ENCODE measurements around the gene LIMA1.
"Not testable (repeated sequence)": the region's sequence is repeated elsewhere in the genome, so short reads cannot be mapped to it uniquely, and the experiment has no call there.

LIMA1 gene

GRCh38 chr12:50285253-50285652 lies 1.9 kb upstream of the LIMA1 start:
- no peak for DNase-seq

GRCh38 chr12:50282721-50283228 lies 545 bp downstream of the LIMA1 start:
- no peak for DNase-seq

- DNase-seq = no peak
Observed at GRCh38 chr12:50279501-50279900, 3.8 kb downstream of the LIMA1 start.

- DNase-seq = no peak
Observed at GRCh38 chr12:50276912-50277671, 6.2 kb downstream of the LIMA1 start.

GRCh38 chr12:50276068-50276467 lies 7.3 kb downstream of the LIMA1 start:
- DNase-seq = no peak

GRCh38 chr12:50275556-50275955 lies 7.8 kb downstream of the LIMA1 start:
- no peak for DNase-seq

- DNase-seq = not testable (repeated sequence)
Observed at GRCh38 chr12:50275127-50275526, 8.2 kb downstream of the LIMA1 start.

- no peak for DNase-seq
Observed at GRCh38 chr12:50271724-50272247, 11.5 kb downstream of the LIMA1 start.

- no peak for DNase-seq
Observed at GRCh38 chr12:50268482-50268881, 14.8 kb downstream of the LIMA1 start.

- DNase-seq = no peak
Observed at GRCh38 chr12:50265770-50266524, 17.4 kb downstream of the LIMA1 start.

GRCh38 chr12:50263832-50264231 lies 19.5 kb downstream of the LIMA1 start:
- no peak for DNase-seq

- DNase-seq = no peak
Observed at GRCh38 chr12:50261654-50262053, 21.7 kb downstream of the LIMA1 start.

GRCh38 chr12:50258167-50258551 lies 25.2 kb downstream of the LIMA1 start:
- no peak for DNase-seq

- no peak for DNase-seq
Observed at GRCh38 chr12:50257236-50258166, 25.8 kb downstream of the LIMA1 start.

- no peak for DNase-seq
Observed at GRCh38 chr12:50256761-50257160, 26.6 kb downstream of the LIMA1 start.

- DNase-seq = no peak
Observed at GRCh38 chr12:50252977-50253602, 30.2 kb downstream of the LIMA1 start.

GRCh38 chr12:50251619-50252252 lies 31.6 kb downstream of the LIMA1 start:
- no peak for DNase-seq

GRCh38 chr12:50249464-50250182 lies 33.7 kb downstream of the LIMA1 start:
- no peak for DNase-seq

GRCh38 chr12:50248883-50249282 lies 34.4 kb downstream of the LIMA1 start:
- no peak for DNase-seq

GRCh38 chr12:50248411-50248810 lies 34.9 kb downstream of the LIMA1 start:
- no peak for DNase-seq

- not testable (repeated sequence) for DNase-seq
Observed at GRCh38 chr12:50247665-50248064, 35.7 kb downstream of the LIMA1 start.
